Measurements from ENCODE around the gene KRTAP10-2. TPM values are rescaled to one million over a fixed set of nuclear protein-coding genes. Genes with fewer than 3 reads are reported as not detected.

KRTAP10-2 gene
- total RNA-seq, 1 experiment from 2014 or later: not detected

- H3K9me3 ChIP-seq (ENCODE audit: control insufficient read depth in 1 of 2, insufficient read depth in 1 of 2, low read depth in 1 of 2, low read length in 2 of 2): no peaks in the 10 kb centered on the region
- no peak overlapping the region for H3K9ac ChIP-seq (ENCODE audit: low read length)
- no peaks in the 10 kb centered on the region for H3K79me2 ChIP-seq (ENCODE audit: insufficient read depth, low read length)
- H3K27ac ChIP-seq (ENCODE audit: low read depth, low read length): no peak overlapping the region
- H3K4me1 ChIP-seq (ENCODE audit: control insufficient read depth in 1 of 2, insufficient read depth in 2 of 2, low read length in 2 of 2): no peaks in the 10 kb centered on the region
- ChIA-PET CTCF (no interaction called here), POLR2A (no interaction called here), RAD21 (ENCODE audit: low non-redundant PET in 1 of 2, low total read pairs in 2 of 2, uncharacterized antibody in 2 of 2, unreplicated experiment in 2 of 2) (no interaction called here)
- no peak overlapping the region for H2AFZ ChIP-seq (ENCODE audit: low read depth, low read length, poor library complexity, severe bottlenecking)
- no peak overlapping the region for H3K4me2 ChIP-seq (ENCODE audit: low read length)
- H3K9me2 ChIP-seq (ENCODE audit: insufficient read depth): no peaks in the 10 kb centered on the region
- intact Hi-C loops (cut with micrococcal nuclease): loop anchor here (10.0 kb wide), 1 partner anchor 107 kb away; no protein-coding TSS in a partner anchor
- BruUV-seq (replicated peaks): no TSS peak
- DNase-seq (ENCODE audit: low read depth, low spot score) (no peak), ATAC-seq (no peak)
- no peaks in the 10 kb centered on the region for H3K36me3 ChIP-seq (ENCODE audit: control insufficient read depth in 1 of 2, insufficient read depth in 2 of 2, low read length in 2 of 2)
- peaks cover 6% of the 10 kb centered on the region for H3K27me3 ChIP-seq (ENCODE audit: insufficient read depth, low read length)
- TF ChIP-seq FOSL1 (IDR thresholded peaks at IDR 0.05; ENCODE audit: low read depth) (no peak), POLR2AphosphoS5 (IDR thresholded peaks at IDR 0.05; ENCODE audit: low read depth, low read length) (no peak), MAX (IDR thresholded peaks at IDR 0.05) (no peak), CEBPB (IDR thresholded peaks at IDR 0.05; ENCODE audit: low read depth) (no peak), EGR1 (IDR thresholded peaks at IDR 0.05; ENCODE audit: low read depth) (no peak), EZH2phosphoT487 (IDR thresholded peaks at IDR 0.05; ENCODE audit: borderline replicate concordance) (no peak), SIN3A (IDR thresholded peaks at IDR 0.05; ENCODE audit: low read depth) (no peak), CTCF (IDR thresholded peaks at IDR 0.05 in 2 of 3, conservative IDR thresholded peaks at IDR 0.05 in 1 of 3; ENCODE audit: borderline replicate concordance in 1 of 3, insufficient read depth in 1 of 3, low read depth in 2 of 3, low read length in 2 of 3) (no peak), YY1 (IDR thresholded peaks at IDR 0.05; ENCODE audit: extremely low read depth, insufficient replicate concordance, low read depth, low read length) (no peak), EZH2 (IDR thresholded peaks at IDR 0.05) (no peak), JUND (IDR thresholded peaks at IDR 0.05) (no peak), SP1 (IDR thresholded peaks at IDR 0.05; ENCODE audit: low read depth) (no peak), ATF3 (IDR thresholded peaks at IDR 0.05) (no peak), RAD21 (IDR thresholded peaks at IDR 0.05; ENCODE audit: low read depth) (no peak), TCF7L2 (IDR thresholded peaks at IDR 0.05; ENCODE audit: borderline replicate concordance, extremely low read depth, insufficient read depth, insufficient read length) (no peak), REST (IDR thresholded peaks at IDR 0.05; ENCODE audit: low read depth) (no peak), CBX3 (IDR thresholded peaks at IDR 0.05; ENCODE audit: low read depth) (no peak), ZNF274 (IDR thresholded peaks at IDR 0.05; ENCODE audit: low read depth, low read length) (no peak)
- no peak overlapping the region for H3K4me3 ChIP-seq (replicated peaks in 1 of 2; ENCODE audit: low read depth in 1 of 2, low read length in 2 of 2)
- no peaks in the 10 kb centered on the region for H4K20me1 ChIP-seq (ENCODE audit: insufficient read depth)
Measured at GRCh38 chr21:44567481-44568171, 16.3 kb upstream of the KRTAP10-2 start.

Measured in HCT116 (cell line).